CD14-positive monocyte (primary cell): ENCODE measurements around the gene EEPD1. TPM values are rescaled to one million over a fixed set of nuclear protein-coding genes. Genes with fewer than 3 reads are reported as not detected.
"Not testable (repeated sequence)": the region's sequence is repeated elsewhere in the genome, so short reads cannot be mapped to it uniquely, and the experiment has no call there.

Experiments
- DNase-seq, 3 donors: peaks; one replicate each; pipeline ENCODE4 v3.0.0-alpha.2; 2011 to 2022
- H2AFZ ChIP-seq: 2 replicates; pipeline ENCODE4 v1.6.0; 2012; ENCODE audit warnings: mild to moderate bottlenecking, low read depth, low read length, inconsistent platforms; ENCODE audit not compliant: insufficient read depth, poor library complexity, severe bottlenecking
- H3K27ac ChIP-seq, 2 donors: 1 replicate in 1 of 2; 2 replicates in 1 of 2; pipeline ENCODE4 v1.5.1; 2012 to 2013; ENCODE audit warnings: low read length in 2 of 2, control low read depth in 1 of 2, inconsistent platforms in 1 of 2, low read depth in 1 of 2, mild to moderate bottlenecking in 1 of 2
- H3K27me3 ChIP-seq, 2 donors: one replicate each; pipeline versions ENCODE4 v1.6.0 to v1.6.1; 2011 to 2013; ENCODE audit warnings: low read length in 2 of 2; ENCODE audit not compliant: control insufficient read depth in 2 of 2, insufficient read depth in 2 of 2
- H3K36me3 ChIP-seq, 2 donors: replicated peaks in 1 of 2; 1 replicate in 1 of 2; 2 replicates in 1 of 2; pipeline versions ENCODE4 v1.5.1 to v1.6.1; 2012 to 2013; ENCODE audit warnings: low read length in 2 of 2, control low read depth in 1 of 2, inconsistent platforms in 1 of 2, mild to moderate bottlenecking in 1 of 2; ENCODE audit not compliant: insufficient read depth in 2 of 2, control insufficient read depth in 1 of 2
- H3K4me1 ChIP-seq, 2 donors: 1 replicate in 1 of 2; 2 replicates in 1 of 2; pipeline versions ENCODE4 v1.5.1 to v1.6.1; 2012 to 2013; ENCODE audit warnings: low read length in 2 of 2, control low read depth in 1 of 2, inconsistent platforms in 1 of 2, mild to moderate bottlenecking in 1 of 2, moderate library complexity in 1 of 2; ENCODE audit not compliant: insufficient read depth in 2 of 2, control insufficient read depth in 1 of 2
- H3K4me2 ChIP-seq: replicated peaks from 2 replicates; pipeline ENCODE3; 2012; ENCODE audit warnings: low read length, moderate library complexity, mild to moderate bottlenecking; ENCODE audit not compliant: poor library complexity, severe bottlenecking; ENCODE audit errors: extremely low read depth
- H3K4me3 ChIP-seq, 3 experiments: fragments of 200-600 bp in 1 of 3; sonication (generic) in 1 of 3; replicated peaks in 1 of 3; 1 replicate in 2 of 3; 2 replicates in 1 of 3; pipeline ENCODE4 v1.5.1; 2011 to 2013; ENCODE audit warnings: low read length in 3 of 3, mild to moderate bottlenecking in 3 of 3, control low read depth in 2 of 3, low read depth in 2 of 3, inconsistent platforms in 1 of 3, moderate library complexity in 1 of 3
- H3K79me2 ChIP-seq: 2 replicates; pipeline ENCODE4 v1.6.0; 2012; ENCODE audit warnings: mild to moderate bottlenecking, control low read depth, inconsistent platforms, low read length, moderate library complexity; ENCODE audit not compliant: insufficient read depth
- H3K9ac ChIP-seq: 2 replicates; pipeline ENCODE4 v1.6.0; 2017; ENCODE audit warnings: low read length, mild to moderate bottlenecking; ENCODE audit not compliant: insufficient read depth, poor library complexity, severe bottlenecking
- H3K9me3 ChIP-seq, 2 donors: replicated peaks in 1 of 2; 1 replicate in 1 of 2; 2 replicates in 1 of 2; pipeline versions ENCODE4 v1.5.1 to v1.6.1; 2012 to 2013; ENCODE audit warnings: low read length in 2 of 2, control low read depth in 1 of 2; ENCODE audit not compliant: control insufficient read depth in 1 of 2, insufficient read depth in 1 of 2
- H4K20me1 ChIP-seq: 2 replicates; pipeline ENCODE4 v1.6.0; 2012; ENCODE audit warnings: mild to moderate bottlenecking, low read length, control low read depth, moderate library complexity; ENCODE audit not compliant: insufficient read depth
- H3K27ac Mint-ChIP-seq, 7 donors: one replicate each; pipeline ENCODE4 v1.8.0; 2020; ENCODE audit warnings: mild to moderate bottlenecking in 7 of 7, mixed read lengths in 7 of 7, moderate library complexity in 6 of 7, inconsistent platforms in 2 of 7
- H3K27me3 Mint-ChIP-seq, 3 donors: one replicate each; pipeline ENCODE4 v1.8.0; 2021 to 2022; ENCODE audit warnings: low read depth in 3 of 3, mild to moderate bottlenecking in 3 of 3, mixed read lengths in 3 of 3, moderate library complexity in 3 of 3, inconsistent platforms in 1 of 3
- H3K36me3 Mint-ChIP-seq, 2 donors: one replicate each; pipeline ENCODE4 v1.8.0; 2020; ENCODE audit warnings: mixed read lengths in 2 of 2, inconsistent platforms in 1 of 2, mild to moderate bottlenecking in 1 of 2
- H3K4me1 Mint-ChIP-seq: one replicate; pipeline ENCODE4 v1.8.0; 2020; ENCODE audit warnings: mild to moderate bottlenecking, mixed read lengths
- H3K4me3 Mint-ChIP-seq, 2 donors: one replicate each; pipeline ENCODE4 v1.8.0; 2020; ENCODE audit warnings: mild to moderate bottlenecking in 2 of 2, mixed read lengths in 2 of 2, moderate library complexity in 1 of 2
- H3K9me3 Mint-ChIP-seq, 7 donors: one replicate each; pipeline ENCODE4 v1.8.0; 2020 to 2022; ENCODE audit warnings: mixed read lengths in 7 of 7, mild to moderate bottlenecking in 6 of 7, moderate library complexity in 6 of 7, inconsistent platforms in 2 of 7
- WGBS: methylation state at CpG from one replicate; pipeline ENCODE4 v1.1.5; 2013; ENCODE audit warnings: missing lambda C conversion rate; ENCODE audit not compliant: insufficient coverage; 5-methylcytosine and 5-hydroxymethylcytosine counted together
- intact Hi-C, 2 donors: fragments of 100-400 bp; cut with micrococcal nuclease; formaldehyde crosslinking; loops; one replicate each; pipeline versions ENCODE4 v1.15.0 to v1.15.1; 2023
- polyA plus RNA-seq, 3 donors: library from polyadenylated mRNA; depleted of rRNA in 1 of 3; unstranded in 2 of 3; stranded (reverse) in 1 of 3; fragments of 300-500 nt in 2 of 3; fragments of >200 nt in 1 of 3; fragmentation: Illumina TruSeq in 2 of 3; gene quantifications; 1 replicate in 2 of 3; 2 replicates in 1 of 3; pipeline ENCODE4 v1.2.3, GENCODE V29; 2012 to 2021
- TF ChIP-seq, protein P1 (sequence below): fragments of 200-600 bp; IDR thresholded peaks from one replicate; pipeline ENCODE4 v1.8.0; 2022; ENCODE audit warnings: antibody characterized with exemption, mild to moderate bottlenecking

Gene EEPD1
- polyA plus RNA-seq, 3 donors = 8.6 to 14.4 (median 12.6) TPM

DNA sequence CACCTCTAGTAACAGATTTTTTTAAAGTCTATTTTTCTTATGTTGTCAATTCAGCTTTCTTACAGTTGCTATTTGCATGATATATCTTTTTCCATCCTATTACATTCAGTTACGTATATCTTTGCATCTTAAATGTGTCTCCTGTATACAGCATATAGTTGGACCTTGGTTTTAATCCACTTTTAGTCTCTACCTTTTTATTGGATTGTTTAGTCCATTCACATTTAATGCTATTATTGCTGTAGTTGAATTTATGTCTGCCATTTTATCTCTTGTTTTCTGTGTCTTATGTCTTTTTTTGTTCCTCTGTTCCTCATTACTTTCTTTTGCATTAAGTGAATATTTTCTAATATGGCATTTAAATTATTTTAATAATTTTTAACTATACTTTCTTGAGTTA, 100.6 kb downstream of the EEPD1 start:
- Mint-ChIP-seq H3K9me3 (peaks cover 12 to 26% (median 17%) of the 10 kb centered on the region in 7 donors), H3K4me3 (no peak overlapping the region), H3K36me3 (peaks cover 10 to 18% of the 10 kb centered on the region in 2 donors), H3K27ac (no peak overlapping the region), H3K4me1 (peaks cover 12% of the 10 kb centered on the region), H3K27me3 (no peaks in the 10 kb centered on the region)
- Histone ChIP-seq H3K36me3 (no peaks in the 10 kb centered on the region), H3K27ac (no peak overlapping the region), H3K79me2 (no peaks in the 10 kb centered on the region), H2AFZ (no peak overlapping the region), H3K4me2 (no peak overlapping the region), H4K20me1 (no peaks in the 10 kb centered on the region), H3K4me1 (no peaks in the 10 kb centered on the region), H3K9ac (no peak overlapping the region), H3K4me3 (no peak overlapping the region), H3K9me3 (no peaks in the 10 kb centered on the region), H3K27me3 (no peaks in the 10 kb centered on the region)
- intact Hi-C loops = loop anchor here in 1 of 2 donors (5.0 kb wide), 1 partner anchor 44 kb away; no protein-coding TSS in a partner anchor
- no peak for DNase-seq
- TF ChIP-seq, protein P1, sequence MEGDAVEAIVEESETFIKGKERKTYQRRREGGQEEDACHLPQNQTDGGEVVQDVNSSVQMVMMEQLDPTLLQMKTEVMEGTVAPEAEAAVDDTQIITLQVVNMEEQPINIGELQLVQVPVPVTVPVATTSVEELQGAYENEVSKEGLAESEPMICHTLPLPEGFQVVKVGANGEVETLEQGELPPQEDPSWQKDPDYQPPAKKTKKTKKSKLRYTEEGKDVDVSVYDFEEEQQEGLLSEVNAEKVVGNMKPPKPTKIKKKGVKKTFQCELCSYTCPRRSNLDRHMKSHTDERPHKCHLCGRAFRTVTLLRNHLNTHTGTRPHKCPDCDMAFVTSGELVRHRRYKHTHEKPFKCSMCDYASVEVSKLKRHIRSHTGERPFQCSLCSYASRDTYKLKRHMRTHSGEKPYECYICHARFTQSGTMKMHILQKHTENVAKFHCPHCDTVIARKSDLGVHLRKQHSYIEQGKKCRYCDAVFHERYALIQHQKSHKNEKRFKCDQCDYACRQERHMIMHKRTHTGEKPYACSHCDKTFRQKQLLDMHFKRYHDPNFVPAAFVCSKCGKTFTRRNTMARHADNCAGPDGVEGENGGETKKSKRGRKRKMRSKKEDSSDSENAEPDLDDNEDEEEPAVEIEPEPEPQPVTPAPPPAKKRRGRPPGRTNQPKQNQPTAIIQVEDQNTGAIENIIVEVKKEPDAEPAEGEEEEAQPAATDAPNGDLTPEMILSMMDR = no peak
- WGBS = no CpG with 5 or more reads among the region's 1 CpG

DNA sequence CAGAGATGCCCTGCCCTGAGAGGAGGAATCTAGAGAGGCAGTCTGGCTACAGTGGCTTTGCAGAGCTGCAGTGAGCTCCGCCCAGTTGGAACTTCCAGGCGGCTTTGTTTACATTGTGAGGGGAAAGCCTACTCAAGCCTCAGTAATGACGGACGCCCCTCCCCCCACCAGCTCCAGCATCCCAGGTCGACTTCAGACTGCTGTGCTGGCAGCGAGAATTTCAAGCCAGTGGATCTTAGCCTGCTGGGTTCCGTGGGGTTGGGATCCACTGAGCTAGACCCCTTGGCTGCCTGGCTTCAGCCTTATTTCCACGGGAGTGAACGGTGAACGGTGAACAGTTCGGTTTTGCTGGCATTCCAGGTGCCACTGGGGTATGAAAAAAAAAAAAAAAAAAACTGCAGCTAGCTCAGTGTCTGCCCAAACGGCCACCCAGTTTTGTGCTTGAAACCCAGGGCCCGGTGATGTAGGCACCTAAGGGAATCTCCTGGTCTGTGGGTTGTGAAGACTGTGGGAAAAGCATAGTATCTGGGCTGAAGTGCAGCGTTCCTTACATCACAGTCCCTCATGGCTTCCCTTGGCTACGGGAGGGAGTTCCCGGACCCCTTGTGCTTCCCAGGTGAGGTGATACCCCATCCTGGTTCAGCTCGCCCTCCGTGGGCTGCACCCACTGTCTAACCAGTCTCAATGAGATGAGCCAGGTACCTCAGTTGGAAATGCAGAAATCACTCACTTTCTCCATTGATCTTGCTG, 105.6 kb downstream of the EEPD1 start:
- 84% methylated on average over 8 of the region's 18 CpGs for WGBS
- H3K27ac Mint-ChIP-seq, H3K27ac ChIP-seq, H3K4me3 Mint-ChIP-seq, H3K27me3 ChIP-seq, H3K9me3 ChIP-seq, intact Hi-C loops, H2AFZ ChIP-seq, H3K27me3 Mint-ChIP-seq, H4K20me1 ChIP-seq, H3K36me3 ChIP-seq, H3K4me3 ChIP-seq, H3K4me2 ChIP-seq, H3K9ac ChIP-seq, DNase-seq: not testable (repeated sequence)
- Histone ChIP-seq H3K79me2 (peaks cover 14% of the 10 kb centered on the region), H3K4me1 (peaks cover 32 to 35% of the 10 kb centered on the region in 2 donors)
- peaks cover 47% of the 10 kb centered on the region for H3K4me1 Mint-ChIP-seq
- peaks cover 10 to 24% of the 10 kb centered on the region in 2 donors for H3K36me3 Mint-ChIP-seq
- H3K9me3 Mint-ChIP-seq = peaks cover 9 to 24% (median 17%) of the 10 kb centered on the region in 7 donors
